Measurements from ENCODE around the gene TNFRSF13B. TPM values are rescaled to one million over a fixed set of nuclear protein-coding genes. Genes with fewer than 3 reads are reported as not detected.

Gene TNFRSF13B
- polyA plus RNA-seq, 4 donors, result not detected

GRCh38 chr17:16940116-16940881 lies 31.6 kb downstream of the TNFRSF13B start:
- no peak for DNase-seq (ENCODE audit: low read depth in 4 of 4, low spot score in 3 of 4)

GRCh38 chr17:16939606-16940115 lies 32.3 kb downstream of the TNFRSF13B start:
- no peak for DNase-seq (ENCODE audit: low read depth in 4 of 4, low spot score in 3 of 4)

- no peak for DNase-seq (ENCODE audit: low read depth in 4 of 4, low spot score in 3 of 4)
These were observed 32.7 kb downstream of the TNFRSF13B start for GRCh38 chr17:16939208-16939576.

GRCh38 chr17:16938496-16939207 lies 33.3 kb downstream of the TNFRSF13B start:
- no peak for DNase-seq (ENCODE audit: low read depth in 4 of 4, low spot score in 3 of 4)

- DNase-seq (ENCODE audit: low read depth in 4 of 4, low spot score in 3 of 4), result no peak
These were observed 33.9 kb downstream of the TNFRSF13B start for GRCh38 chr17:16938031-16938430.

GRCh38 chr17:16937431-16937830 lies 34.5 kb downstream of the TNFRSF13B start:
- DNase-seq (ENCODE audit: low read depth in 4 of 4, low spot score in 3 of 4), result no peak

- no peak for DNase-seq (ENCODE audit: low read depth in 4 of 4, low spot score in 3 of 4)
These were observed 35.2 kb downstream of the TNFRSF13B start for GRCh38 chr17:16936536-16937310.

GRCh38 chr17:16935786-16936185 lies 36.1 kb downstream of the TNFRSF13B start:
- no peak for DNase-seq (ENCODE audit: low read depth in 4 of 4, low spot score in 3 of 4)

- no peak for DNase-seq (ENCODE audit: low read depth in 4 of 4, low spot score in 3 of 4)
These were observed 36.7 kb downstream of the TNFRSF13B start for GRCh38 chr17:16935241-16935663.

- no peak for DNase-seq (ENCODE audit: low read depth in 4 of 4, low spot score in 3 of 4)
These were observed 37.1 kb downstream of the TNFRSF13B start for GRCh38 chr17:16934836-16935235.

GRCh38 chr17:16934133-16934795 lies 37.7 kb downstream of the TNFRSF13B start:
- no peak for DNase-seq (ENCODE audit: low read depth in 4 of 4, low spot score in 3 of 4)

- DNase-seq (ENCODE audit: low read depth in 4 of 4, low spot score in 3 of 4), result no peak
These were observed 38.4 kb downstream of the TNFRSF13B start for GRCh38 chr17:16933317-16934132.

- DNase-seq (ENCODE audit: low read depth in 4 of 4, low spot score in 3 of 4), result no peak
These were observed 39.3 kb downstream of the TNFRSF13B start for GRCh38 chr17:16932611-16933010.

GRCh38 chr17:16932156-16932555 lies 39.8 kb downstream of the TNFRSF13B start:
- no peak for DNase-seq (ENCODE audit: low read depth in 4 of 4, low spot score in 3 of 4)

- DNase-seq (ENCODE audit: low read depth in 4 of 4, low spot score in 3 of 4), result no peak
These were observed 40.4 kb downstream of the TNFRSF13B start for GRCh38 chr17:16931318-16932060.

GRCh38 chr17:16930571-16931317 lies 41.2 kb downstream of the TNFRSF13B start:
- DNase-seq (ENCODE audit: low read depth in 4 of 4, low spot score in 3 of 4), result no peak

- no peak for DNase-seq (ENCODE audit: low read depth in 4 of 4, low spot score in 3 of 4)
These were observed 42.0 kb downstream of the TNFRSF13B start for GRCh38 chr17:16929757-16930520.

Measured in left renal pelvis (tissue), 4 donors.